HG03097 (cell line): ENCODE measurements around the gene CST5.
"Not testable (repeated sequence)": the region's sequence is repeated elsewhere in the genome, so short reads cannot be mapped to it uniquely, and the experiment has no call there.

Experiments used
- ATAC-seq: cut with Tn5 transposase; IDR thresholded peaks from one replicate; pipeline ENCODE4 v1.9.1; 2021; ENCODE audit not compliant: unreplicated experiment, low FRiP score

The CST5 gene

DNA sequence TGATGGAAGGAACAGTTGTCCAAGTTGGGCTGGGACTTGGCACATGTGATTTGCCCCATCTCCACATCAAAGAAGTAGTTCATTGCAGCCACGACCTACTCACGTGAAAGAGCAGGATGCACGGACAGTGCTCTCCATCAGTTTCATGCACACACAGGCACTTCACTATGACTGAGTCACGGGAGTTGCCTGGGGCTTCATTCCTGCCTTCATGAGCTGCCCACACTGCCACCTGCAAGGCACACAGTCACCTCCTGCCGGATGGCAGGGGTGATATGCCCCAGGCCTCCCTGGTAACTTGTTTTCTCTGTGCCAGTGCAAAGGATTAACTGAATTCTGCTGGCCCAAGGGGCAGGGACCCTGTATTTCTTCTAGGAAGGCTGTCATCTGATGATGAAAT lies 22.8 kb downstream of the CST5 start:
- ATAC-seq = no peak

- ATAC-seq = no peak
Measured at GRCh38 chr20:23856226-23856625, 23.3 kb downstream of the CST5 start.

GRCh38 chr20:23841693-23842092 lies 37.9 kb downstream of the CST5 start:
- no peak for ATAC-seq

DNA sequence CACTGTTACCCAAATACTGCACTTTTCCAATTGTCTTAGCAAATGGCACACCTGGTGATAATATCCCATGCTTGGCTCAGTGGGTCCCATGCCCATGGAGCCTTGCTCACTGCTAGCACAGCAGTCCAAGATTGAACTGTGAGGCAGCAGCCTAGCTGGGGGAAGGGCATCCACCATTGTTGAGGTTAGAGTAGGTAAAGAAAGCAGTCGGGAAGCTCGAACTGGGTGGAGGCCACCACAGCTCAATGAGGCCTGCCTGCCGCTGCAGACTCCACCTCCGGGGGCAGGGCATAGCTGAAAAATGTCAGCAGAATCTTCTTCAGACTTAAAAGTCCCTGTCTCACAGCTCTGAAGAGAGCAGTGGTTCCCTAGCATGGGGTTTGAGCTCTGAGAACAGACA lies 43.8 kb downstream of the CST5 start:
- no peak for ATAC-seq

GRCh38 chr20:23832775-23833513 lies 46.6 kb downstream of the CST5 start:
- ATAC-seq = no peak

DNA sequence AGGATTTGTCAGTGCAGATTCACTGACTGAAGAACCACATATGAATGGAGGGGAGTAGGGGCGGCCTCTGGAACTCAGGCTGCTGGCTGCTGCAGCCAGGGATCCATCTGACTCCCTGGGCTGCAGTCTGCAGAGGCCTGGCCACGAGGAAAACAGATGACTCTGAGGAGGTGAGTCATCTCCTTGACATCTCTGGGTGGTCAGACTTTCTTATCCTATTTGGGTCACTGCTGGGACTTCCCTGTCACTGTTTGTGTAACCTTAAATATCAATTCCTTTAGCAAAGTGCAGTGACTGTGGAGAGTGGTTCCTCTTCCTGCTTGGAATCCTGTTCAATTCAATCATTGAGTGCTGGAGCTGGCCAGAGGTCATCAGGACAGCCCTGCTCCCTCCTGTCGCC lies 47.6 kb downstream of the CST5 start:
- ATAC-seq = not testable (repeated sequence)

GRCh38 chr20:23826541-23827021 lies 53.0 kb downstream of the CST5 start, which contains the start of gene CST2:
TSS of gene CST2 (minus strand) at chr20:23826729. CDS start at chr20:23826660, 69 bp downstream.
- no peak for ATAC-seq
